8988T (cell line): ENCODE measurements around the gene TNRC6A.
A peak's percentile ranks its signal among the peaks of the same experiment; 100 is the strongest.
"Not testable (repeated sequence)": the region's sequence is repeated elsewhere in the genome, so short reads cannot be mapped to it uniquely, and the experiment has no call there.

ENCODE experiments used
- DNase-seq: peaks from one replicate; pipeline ENCODE4 v3.0.0; 2011

TNRC6A gene

DNA sequence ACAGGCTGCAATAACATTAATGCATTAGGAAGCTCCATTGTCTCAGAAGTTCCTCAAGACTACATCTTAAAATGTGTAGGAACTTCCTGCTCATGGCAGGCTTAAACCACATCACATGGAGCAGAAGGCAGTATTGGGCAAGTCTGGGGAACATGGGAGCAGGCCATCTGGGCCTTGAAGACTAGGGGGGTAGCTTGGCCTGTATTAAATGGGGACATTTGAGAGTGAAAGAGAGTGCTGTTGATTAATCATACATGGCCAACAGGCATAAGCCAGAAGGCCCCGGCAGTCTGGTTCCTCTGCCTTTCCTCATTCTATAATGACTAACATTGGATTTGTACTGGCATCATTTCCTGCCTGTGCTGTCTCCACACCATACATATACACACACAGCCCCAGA, 91.1 kb downstream of the TNRC6A start:
- DNase-seq, result no peak

DNA sequence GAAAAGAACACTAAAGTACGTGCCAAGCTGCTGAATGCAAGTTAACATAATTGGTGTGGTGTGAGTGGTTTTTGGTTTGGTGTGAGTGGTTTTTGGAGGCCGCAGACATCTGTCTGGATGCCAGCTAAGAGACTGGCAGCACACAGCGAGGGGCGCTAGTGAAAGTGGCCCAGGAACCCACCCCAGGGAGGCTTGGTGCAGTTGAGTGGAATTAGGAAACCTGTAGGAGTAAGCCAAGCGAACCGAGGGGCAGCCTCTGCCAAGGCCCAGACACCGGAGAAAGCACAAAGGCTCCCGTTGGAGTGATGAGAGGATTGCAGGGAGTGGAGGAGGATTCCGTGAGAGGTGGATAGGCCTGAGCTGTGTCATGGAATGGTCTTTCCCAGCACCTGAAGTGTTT, 91.7 kb downstream of the TNRC6A start:
- no peak for DNase-seq

DNA sequence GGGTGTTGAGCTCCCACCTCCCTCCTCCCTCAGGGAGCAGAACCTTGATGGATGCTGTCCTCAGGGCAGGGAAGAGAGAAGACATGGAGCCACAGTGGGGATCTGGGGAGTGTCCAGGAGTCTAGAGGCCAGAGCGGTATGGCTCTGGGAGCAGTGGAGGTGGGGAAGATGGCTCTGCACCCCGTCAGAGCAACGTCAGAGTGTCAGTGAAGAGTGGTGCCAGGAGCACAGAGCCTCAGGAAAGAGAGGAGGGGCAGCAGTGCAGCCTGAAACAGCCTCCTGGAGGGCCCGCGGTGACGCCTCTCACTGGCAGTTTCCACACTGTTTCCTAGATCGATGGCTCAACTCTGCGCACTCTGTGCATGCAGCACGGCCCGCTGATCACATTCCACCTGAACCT, 93.1 kb downstream of the TNRC6A start:
- no peak for DNase-seq

DNA sequence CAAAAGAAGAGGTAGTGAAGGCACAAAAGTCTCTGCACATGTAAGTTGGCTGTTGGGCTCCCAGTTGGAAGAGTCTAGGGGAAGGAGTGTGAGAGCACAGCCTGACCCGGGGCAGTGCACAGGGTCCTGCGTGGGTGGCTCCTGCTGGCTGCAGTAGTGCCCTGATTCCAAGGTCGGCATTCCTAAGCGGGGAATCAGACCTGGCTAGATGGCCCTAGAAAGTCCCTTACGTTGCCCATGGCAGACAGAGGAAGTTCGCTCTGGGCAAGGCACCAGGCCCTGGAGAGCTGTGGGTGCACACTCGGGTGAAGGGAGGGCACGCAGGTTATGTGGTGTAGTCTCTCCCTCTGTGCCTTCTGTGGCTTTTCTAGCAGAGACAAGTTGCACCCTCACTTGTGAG, 93.5 kb downstream of the TNRC6A start:
- DNase-seq, result no peak

DNA sequence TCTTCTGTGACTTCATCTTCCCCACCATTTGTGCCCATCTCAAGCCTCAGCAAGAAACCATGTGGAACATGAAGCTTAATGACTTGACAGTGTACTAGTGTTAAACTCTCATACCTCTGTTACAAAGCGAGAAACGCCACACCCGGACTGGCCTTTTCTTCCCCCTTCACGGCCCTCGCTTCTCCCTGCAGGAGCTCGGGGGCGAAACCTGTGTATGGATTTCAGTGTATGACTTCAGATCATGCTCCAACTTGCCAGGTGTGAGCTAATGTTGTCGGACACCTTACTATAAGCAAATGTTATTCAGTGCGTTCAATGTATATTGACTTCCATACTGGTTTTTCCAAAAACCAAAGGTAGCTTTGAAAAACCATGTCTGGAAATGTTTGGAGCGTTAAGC, 96.2 kb downstream of the TNRC6A start:
- DNase-seq, result no peak

DNA sequence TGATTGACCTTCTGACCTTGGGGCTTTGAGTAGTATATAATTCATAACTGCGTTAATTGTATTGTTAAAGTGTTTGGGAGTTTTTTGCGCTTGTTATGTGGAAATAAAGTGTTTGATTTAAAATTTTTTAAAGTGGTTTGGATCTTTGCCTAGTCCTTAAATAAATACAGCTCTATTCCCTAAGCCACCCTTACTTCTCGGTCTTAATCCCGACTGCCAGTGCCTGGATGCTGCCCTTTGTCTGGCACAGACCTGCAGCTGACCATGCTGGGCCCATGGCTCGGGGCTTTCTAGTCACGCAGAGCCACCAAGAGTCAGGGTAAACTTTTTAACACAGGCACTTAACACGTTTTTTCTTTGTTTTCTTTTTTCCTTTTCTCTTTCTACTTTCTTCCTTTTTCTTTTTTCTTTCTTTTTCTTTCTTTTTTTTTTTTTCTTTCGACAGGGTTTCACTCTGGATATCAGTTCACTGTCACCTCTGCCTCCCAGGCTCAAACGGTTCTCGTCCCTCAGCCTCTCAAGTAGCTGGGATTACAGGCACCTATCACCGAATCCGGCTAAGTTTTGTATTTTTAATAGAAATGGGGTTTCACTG, 96.7 kb downstream of the TNRC6A start:
- DNase-seq, result no peak

DNA sequence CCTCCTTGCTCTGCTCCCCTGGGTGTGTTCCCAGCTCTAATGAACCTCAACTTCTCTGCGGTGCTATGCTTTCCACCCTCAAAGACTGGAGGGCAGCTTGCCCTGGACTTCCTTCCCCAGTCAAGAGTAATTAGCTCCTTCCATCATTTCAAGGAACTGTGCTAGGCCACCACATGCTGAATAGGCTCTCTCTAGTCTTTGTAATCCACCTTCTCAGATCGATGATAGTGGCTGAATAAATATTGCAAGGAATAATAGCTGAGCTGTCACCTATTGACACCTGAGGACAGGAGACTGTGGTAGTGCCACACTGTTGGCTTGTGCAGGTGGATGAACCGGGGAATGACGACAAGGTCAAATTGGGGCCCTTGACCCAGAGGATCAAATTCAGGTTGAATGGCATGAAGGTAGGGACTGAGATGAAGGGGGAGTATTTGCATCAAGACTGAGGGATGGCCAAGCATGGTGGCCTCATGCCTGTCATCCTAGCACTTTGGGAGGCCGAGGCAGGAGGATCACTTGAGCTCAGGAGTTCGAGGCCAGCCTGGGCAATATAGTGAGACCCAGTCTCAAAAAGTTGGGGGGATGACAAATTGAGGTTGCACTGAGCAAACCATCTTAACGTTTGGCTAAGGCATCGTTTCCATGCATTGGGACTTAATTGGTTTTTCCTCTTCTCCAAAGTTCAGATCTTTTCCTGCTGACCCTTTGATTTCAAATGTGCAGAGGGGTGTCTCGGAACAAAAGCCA, 97.5 kb downstream of the TNRC6A start:
- DNase-seq, result no peak

DNA sequence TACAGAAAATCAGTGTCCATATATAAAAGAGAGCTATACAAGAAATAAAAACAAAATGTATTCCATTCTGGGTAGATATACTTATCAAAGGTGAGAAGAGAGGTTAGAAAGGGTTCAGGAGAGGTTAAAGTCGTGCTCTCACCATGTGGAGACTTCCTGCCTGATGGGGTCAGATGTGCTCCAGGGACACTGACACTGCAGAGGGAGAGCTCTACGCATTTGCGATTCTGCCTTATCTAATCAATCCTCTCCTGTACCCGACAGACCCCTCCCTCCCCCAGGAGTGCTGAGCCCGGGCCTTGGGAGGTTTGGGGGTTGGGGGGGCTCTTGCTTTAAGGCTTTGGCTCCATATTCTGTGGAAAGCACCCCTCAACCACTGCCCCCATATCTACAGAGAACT, 99.7 kb downstream of the TNRC6A start:
- DNase-seq, result no peak

DNA sequence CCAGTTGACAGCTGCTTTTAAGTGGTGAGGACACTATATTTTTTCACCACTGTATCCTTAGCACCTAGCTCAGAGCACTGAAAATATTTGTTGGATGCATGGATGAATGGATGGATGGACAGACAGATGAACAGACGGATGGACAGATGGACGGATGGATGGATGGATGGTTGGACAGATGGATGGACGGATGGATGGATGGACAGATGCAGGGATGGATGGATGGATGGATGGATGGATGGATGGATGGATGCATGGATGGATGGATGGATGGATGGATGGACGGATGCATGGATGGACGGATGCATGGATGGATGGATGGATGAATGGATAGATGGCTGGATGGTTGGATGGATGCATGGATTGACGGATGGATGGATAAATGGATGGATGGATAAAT, 103.9 kb downstream of the TNRC6A start:
- no peak for DNase-seq

DNA sequence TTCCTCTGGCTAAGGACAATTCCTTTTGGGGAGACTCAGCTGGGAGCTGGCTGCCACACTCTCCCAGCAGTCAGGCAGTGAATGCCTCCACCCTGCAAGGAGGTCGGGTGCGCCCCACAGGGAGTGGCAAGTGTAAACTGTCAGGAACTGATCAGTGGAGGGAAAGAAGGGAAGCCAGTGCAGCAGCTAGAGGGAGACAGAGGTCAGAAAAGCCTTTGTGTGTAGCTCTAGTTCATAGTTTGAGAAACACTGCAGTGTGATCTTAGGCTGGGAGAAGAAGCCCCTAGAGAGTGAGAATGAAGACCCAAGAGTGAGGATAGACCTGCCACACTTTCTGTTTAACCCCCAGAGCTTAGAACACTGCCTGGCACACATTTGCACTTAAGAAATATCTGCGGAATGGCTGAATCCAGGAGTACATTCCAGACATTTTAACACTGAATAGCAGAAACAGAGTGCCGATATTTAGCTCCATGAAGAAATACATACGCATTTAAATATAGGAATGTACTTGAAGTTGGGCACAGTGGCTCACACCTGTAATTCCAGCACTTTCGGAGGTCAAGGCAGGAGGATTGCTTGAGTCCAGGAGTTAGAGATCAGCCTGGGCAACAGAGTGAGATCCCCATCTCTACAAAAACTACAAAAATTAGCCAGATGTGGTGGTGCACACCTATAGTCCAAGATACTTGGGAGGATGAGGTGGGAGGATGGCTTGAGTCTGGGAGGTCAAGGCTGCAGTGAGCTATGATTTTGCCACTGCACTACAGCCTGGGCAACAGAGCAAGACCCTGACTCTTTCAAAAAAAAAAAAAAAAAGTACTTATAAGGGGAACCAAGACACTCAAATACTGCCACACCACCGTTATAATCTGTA, 105.2 kb downstream of the TNRC6A start:
- DNase-seq, result peak; percentile 38

DNA sequence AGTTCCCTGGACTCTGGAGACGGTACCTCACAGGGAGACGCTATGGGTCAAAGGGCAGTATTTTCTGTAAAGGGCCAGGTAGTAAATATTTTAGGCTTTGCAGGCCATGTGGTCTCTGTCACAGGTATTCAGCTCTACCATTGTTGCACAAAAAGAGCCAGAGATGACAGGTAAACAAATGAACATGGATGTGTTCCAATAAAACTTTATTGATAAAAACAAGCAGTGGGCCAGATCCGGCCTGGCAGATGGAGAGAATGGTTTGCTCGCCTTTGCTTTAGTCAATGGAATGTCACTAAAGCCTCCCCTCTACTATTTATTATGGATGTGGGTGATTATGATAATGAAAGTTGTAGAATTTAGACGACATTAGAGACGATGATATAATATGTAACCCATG, 107.4 kb downstream of the TNRC6A start:
- DNase-seq, result no peak

DNA sequence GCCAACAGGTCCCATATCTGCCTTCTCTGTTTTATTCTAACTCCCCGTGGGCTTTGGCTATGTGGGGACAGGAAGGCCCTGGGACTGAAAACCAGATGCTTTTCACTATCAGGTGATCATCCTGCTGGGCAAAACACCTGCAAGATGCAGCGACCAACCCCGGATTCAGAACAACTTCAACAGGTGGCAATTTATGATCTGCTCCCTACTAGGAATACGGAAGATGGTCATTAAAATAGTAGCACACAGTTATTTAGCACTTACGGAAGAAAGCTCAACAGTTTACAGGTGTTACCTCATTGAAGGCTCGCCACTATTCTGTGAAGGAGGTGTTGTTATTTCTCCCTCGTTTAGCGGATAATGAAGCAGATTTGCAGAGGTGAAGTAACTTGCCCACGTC, 108.5 kb downstream of the TNRC6A start:
- no peak for DNase-seq

DNA sequence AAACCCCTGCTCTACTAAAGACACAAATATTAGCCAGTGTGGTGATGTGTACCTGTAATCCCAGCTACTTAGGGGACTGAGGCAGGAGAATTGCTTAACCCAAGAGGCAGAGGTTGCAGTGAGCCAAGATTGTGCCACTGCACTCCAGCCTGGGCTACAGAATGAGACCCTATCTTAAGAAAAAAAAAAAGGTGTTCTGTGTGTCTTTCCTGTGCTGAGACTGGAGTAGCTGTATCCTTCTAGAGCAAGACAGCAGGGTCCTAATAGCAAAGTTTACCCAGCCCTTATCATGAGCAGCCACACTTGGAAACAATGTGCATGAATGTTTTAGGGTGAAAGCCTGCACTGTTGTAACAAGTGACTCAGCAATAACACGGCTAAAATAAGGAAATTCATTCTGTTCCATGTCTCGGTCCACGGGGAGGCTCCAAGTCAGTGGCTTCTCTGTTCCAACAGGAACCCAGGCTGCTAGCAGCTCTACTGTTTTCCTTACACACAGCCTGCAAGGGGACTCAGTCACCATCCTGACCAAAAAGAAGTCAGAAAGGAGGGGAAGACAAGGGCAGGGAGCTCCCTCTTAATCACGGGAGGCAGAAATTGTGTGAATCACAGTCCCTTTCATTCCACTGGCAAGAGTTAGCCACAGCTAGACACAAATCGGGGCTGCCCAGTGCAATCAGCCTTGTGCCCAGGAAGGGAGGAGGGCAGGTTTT, 109.3 kb downstream of the TNRC6A start:
- no peak for DNase-seq

DNA sequence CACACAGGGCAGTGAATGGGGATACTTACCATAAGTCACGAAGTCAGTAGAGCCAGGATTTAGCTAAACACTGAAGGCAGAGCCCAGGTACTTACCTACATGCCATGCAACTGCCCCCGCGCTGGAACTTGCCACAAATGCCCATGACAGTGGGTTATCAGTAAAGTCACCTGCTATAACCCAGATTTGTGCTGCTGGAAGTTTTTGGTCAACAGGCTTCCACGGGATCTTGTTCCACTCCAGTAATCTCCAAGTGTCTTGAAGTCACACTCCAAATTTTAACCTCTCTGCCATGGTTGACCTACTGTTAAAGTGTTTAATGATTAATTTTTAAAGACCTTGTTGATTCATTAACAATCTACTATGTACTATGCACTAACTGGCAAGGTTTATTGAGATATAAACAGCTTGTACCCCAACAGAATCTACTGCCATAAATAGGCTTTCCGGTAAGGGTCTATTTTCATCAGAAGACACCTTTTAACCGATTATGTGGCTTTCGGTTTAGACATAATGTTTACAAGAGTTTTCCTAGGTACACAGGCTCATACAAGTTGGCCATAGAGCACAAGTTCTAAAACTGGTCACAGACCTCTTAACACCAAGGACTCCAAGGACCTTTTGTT, 110.0 kb downstream of the TNRC6A start:
- DNase-seq, result no peak

DNA sequence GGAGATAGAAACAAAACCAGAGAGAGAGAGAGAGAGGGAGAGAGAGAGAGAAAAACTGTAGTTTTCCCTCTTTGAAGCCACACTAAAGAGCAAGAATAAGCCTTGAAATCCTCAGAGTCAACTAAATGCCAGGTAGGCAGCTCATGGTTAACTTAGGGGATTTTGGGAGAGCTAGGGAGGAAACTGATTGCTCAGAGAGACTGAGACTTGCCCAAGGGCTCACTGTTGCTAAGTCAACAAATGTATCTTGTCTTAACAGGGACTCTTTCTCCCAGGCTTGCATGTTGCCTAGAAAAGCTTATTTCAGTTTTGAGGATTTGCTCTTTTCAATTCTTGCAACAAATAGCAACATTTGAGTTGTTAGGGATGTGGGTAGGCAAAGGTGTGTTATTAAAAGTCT, 111.8 kb downstream of the TNRC6A start:
- DNase-seq, result no peak

DNA sequence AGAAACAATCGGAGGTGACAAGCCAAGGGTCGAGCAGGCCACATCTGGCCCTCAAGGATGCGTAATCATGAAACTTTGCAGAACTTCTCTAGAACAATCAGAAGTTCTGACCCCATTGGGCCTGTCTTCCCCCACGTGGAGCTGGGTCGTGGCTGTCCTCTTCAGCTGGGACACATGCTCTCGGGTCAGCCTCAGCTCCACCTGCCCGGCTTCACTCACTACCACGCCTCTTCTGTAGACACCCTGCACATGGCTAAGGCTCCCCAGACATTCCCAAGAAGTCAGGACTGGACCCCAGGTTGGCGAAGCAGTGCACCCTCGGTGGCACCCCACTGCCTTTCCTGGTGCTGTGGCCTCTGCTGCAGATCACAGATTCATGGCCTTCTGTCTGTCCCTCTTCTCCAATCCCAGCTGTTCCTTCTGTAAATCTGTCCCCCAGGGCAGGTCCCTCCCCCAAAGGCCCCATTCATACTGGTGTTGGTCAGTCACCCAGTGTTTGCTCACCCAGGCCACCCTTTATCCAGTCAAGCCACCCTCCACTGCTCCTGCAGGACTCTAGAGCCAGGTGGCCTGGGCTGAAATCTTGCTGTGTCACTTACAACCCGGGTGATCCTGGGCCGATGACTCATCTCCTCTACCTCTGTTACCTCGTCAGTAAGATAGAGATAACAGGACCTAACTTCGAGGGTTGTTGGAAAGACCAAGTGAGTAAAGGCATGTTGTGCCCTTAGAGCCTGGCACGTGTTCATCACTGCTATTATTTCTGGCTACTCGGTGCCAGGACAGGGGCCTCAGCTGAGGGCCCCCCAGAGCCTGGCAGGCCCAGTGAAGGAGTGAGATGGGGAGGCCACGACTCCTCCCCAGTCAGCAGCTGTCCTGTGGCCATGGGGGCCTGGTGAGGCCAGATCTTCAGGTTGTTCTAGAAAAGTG, 114.9 kb downstream of the TNRC6A start:
- no peak for DNase-seq

DNA sequence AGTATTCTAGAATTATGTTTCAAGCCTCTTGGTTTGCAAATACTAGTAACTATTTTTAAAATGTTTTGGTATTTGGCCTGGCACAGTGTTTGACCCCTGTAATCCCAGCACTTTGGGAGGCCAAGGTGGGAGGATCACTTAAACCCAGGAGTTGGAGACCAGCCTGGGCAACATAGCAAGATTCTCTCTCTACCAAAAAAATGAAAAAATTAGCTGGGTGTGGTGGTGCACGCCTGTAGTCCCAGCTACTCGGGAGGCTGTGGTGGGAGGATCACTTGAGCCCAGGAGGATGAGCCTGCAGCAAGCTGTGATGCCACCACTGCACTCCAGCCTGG, 115.5 kb downstream of the TNRC6A start:
- not testable (repeated sequence) for DNase-seq

DNA sequence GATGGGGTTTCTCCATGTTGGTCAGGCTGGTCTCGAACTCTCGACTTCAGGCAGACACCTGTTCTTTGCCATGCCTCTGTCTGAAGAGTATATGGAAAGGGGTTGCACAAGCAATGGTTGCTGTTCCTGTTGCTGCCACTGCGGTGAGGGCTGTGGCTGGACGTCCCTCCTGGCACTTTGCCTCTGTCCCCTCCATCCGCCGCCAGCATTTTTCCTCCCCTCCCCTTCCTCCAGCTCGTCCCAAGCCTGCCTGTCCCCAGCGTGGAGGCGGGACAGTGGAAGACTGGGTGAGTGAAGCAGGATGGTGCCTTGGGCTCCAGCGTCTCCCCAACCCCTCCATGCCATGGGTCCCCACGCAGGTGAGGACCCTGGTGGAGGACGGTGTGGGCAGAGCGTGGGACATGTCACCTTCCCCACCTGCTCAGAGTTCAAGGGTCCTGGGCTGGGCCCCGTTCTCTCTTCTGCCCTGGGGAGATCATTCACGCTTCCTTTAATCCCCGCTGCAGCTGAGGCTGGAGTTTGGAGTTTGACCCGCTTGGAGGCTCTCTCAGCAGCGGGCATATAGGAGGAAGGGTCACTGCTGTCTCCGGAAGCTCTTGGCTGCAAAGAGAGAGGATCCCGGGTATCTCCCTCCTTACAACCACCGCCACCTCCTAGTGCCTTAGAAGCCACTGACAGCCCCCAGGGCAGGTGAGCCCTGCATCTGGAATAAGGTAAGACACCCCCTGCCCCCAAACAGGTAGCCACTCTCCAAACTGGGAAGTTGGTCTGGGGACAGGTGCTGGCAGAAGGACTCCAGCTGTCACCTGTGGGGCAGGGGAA, 116.5 kb downstream of the TNRC6A start, which contains the start of gene SLC5A11:
Gene SLC5A11 (plus strand): TSS at position 238 of the 822 bp plus-strand sequence. CDS start 12,681 bp downstream, outside the sequence.
- DNase-seq, result no peak

DNA sequence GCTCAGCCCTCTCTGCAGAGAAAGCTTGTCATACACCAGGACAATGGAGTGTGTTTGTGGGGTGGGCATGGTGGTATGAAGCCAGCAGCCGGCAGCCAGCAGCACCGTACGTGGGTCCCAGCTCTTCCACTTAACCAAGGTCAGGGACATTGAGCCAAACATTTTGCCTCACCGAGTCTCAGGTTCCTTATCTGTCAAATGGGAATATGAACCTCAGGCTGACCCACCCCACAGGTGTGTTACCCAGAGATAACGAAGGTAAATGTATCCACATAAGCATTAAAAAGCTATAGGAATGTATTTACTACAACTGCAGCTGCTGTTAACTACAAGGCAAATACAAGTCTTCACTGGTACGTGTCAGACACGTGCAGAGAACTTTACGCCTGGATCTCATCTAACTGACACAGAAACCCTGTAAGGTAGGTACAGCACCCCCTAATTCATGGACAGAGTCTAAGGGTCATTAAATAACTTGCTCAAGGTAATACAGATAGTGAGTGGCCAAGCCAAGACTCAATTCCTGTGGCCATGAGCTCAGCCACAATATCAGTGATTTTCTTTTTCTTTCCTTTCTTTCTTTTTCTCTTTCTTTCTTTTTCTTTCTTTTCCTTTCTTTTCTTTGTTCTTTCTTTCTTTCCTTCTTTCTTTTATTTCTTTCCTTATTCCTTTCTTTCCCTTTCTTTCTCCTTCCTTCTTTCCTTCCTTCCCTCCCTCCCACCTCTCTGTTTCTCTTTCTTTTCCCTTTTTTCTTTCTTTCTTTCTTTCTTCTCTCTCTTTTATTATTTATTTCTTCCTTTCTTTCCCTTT, 117.3 kb downstream of the TNRC6A start:
- no peak for DNase-seq

DNA sequence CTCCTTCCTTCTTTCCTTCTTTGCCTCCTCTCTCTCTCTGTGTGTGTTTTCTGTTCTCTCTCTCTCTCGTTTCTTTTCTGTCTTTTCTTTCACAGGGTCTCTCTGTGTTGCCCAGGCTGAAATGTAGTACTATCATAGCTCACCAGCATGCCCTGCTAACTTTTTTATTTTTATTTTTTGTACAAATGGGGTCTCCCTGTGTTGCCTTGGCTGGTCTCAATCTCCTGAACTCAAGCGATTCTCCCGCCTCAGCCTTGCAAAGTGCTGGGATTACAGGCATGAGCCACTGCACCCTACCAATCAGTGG, 117.9 kb downstream of the TNRC6A start:
- DNase-seq, result no peak
